Breast epithelium (tissue), 4 donors: ENCODE measurements around the gene C6orf89. TPM values are rescaled to one million over a fixed set of nuclear protein-coding genes. Genes with fewer than 3 reads are reported as not detected.

Experiments used
- DNase-seq, 2 donors: peaks; one replicate each; pipeline ENCODE4 v3.0.0-alpha.2; 2019; ENCODE audit warnings: low spot score in 2 of 2
- H3K27ac ChIP-seq, 2 donors: fragments of 200-600 bp; sonication (generic) in 1 of 2; one replicate each; pipeline ENCODE4 v1.5.1; 2016 to 2019; ENCODE audit warnings: mild to moderate bottlenecking in 1 of 2
- H3K27me3 ChIP-seq, 2 donors: fragments of 200-600 bp; sonication (generic) in 1 of 2; one replicate each; pipeline versions ENCODE4 v1.5.1 to v1.6.0; 2017 to 2019; ENCODE audit warnings: control low read depth in 1 of 2, mild to moderate bottlenecking in 1 of 2
- H3K36me3 ChIP-seq: fragments of 200-600 bp; one replicate; pipeline ENCODE4 v1.5.1; 2019
- H3K4me1 ChIP-seq, 2 donors: fragments of 200-600 bp; sonication (generic); one replicate each; pipeline ENCODE4 v1.5.1; 2016 to 2019; ENCODE audit warnings: control low read depth in 1 of 2
- H3K4me3 ChIP-seq, 3 donors: fragments of 200-600 bp; sonication (generic); 1 replicate in 2 of 3; 2 replicates in 1 of 3; pipeline ENCODE4 v1.5.1; 2016 to 2019; ENCODE audit warnings: mild to moderate bottlenecking in 3 of 3, moderate library complexity in 2 of 3
- H3K9me3 ChIP-seq, 2 donors: fragments of 200-600 bp; sonication (generic) in 1 of 2; one replicate each; pipeline ENCODE4 v1.5.1; 2016 to 2019; ENCODE audit warnings: control low read depth in 1 of 2
- CTCF ChIP-seq, 3 donors: fragments of 450-650 bp; IDR thresholded peaks; one replicate each; pipeline ENCODE4 v1.5.1; 2016 to 2017; ENCODE audit warnings: antibody characterized with exemption in 3 of 3, mild to moderate bottlenecking in 3 of 3, moderate library complexity in 3 of 3
- POLR2A ChIP-seq: fragments of 450-650 bp; IDR thresholded peaks from one replicate; pipeline ENCODE4 v1.6.1; 2016; ENCODE audit warnings: antibody characterized with exemption, mild to moderate bottlenecking, moderate library complexity
- POLR2AphosphoS5 ChIP-seq, 3 donors: sonication (generic); formaldehyde crosslinking; IDR thresholded peaks; one replicate each; pipeline ENCODE4 v1.6.1; 2017; ENCODE audit warnings: antibody characterized with exemption in 3 of 3
- intact Hi-C: fragments of 100-400 bp; cut with DNase I; formaldehyde crosslinking; loops from one replicate; pipeline ENCODE4 v1.15.1; 2023; ENCODE audit warnings: low total_unique reads
- total RNA-seq, 3 donors: library from RNA; depleted of rRNA; stranded (reverse); fragments of >200 nt; gene quantifications; one replicate each; pipeline ENCODE4 v1.1.0, GENCODE V29; 2016

C6orf89 gene
- total RNA-seq, 3 donors from 2014 or later: 32.8 to 58.7 (median 45.4) TPM

- no peaks in the 10 kb centered on the region for H3K9me3 ChIP-seq
- no peak overlapping the region for H3K27ac ChIP-seq
- H3K4me3 ChIP-seq: no peak overlapping the region
- H3K36me3 ChIP-seq: no peaks in the 10 kb centered on the region
- intact Hi-C loops: no loop called here
- TF ChIP-seq CTCF (IDR thresholded peaks at IDR 0.05) (no peak), POLR2A (no peak), POLR2AphosphoS5 (IDR thresholded peaks at IDR 0.05) (no peak)
- no peaks in the 10 kb centered on the region for H3K4me1 ChIP-seq
- no peaks in the 10 kb centered on the region for H3K27me3 ChIP-seq
- DNase-seq: no peak
Measured at GRCh38 chr6:36867471-36868224, 18.1 kb upstream of the C6orf89 start.

- no peak overlapping the region for H3K27ac ChIP-seq
- intact Hi-C loops: no loop called here
- H3K27me3 ChIP-seq: no peaks in the 10 kb centered on the region
- no peaks in the 10 kb centered on the region for H3K36me3 ChIP-seq
- no peaks in the 10 kb centered on the region for H3K4me1 ChIP-seq
- no peaks in the 10 kb centered on the region for H3K9me3 ChIP-seq
- TF ChIP-seq POLR2AphosphoS5 (IDR thresholded peaks at IDR 0.05) (no peak), POLR2A (no peak), CTCF (IDR thresholded peaks at IDR 0.05) (no peak)
- no peak overlapping the region for H3K4me3 ChIP-seq
- no peak for DNase-seq
Measured at GRCh38 chr6:36871686-36872085, 14.1 kb upstream of the C6orf89 start.

GRCh38 chr6:36873115-36873514, 12.6 kb upstream of the C6orf89 start:
- Histone ChIP-seq H3K27me3 (no peaks in the 10 kb centered on the region), H3K4me3 (no peak overlapping the region), H3K9me3 (no peaks in the 10 kb centered on the region), H3K27ac (no peak overlapping the region), H3K36me3 (no peaks in the 10 kb centered on the region), H3K4me1 (no peaks in the 10 kb centered on the region)
- DNase-seq: no peak
- intact Hi-C loops: no loop called here
- TF ChIP-seq POLR2A (no peak), CTCF (IDR thresholded peaks at IDR 0.05) (no peak), POLR2AphosphoS5 (IDR thresholded peaks at IDR 0.05) (no peak)

- intact Hi-C loops: no loop called here
- no peaks in the 10 kb centered on the region for H3K4me1 ChIP-seq
- TF ChIP-seq POLR2A: no peak
- no peak for TF ChIP-seq POLR2AphosphoS5 (IDR thresholded peaks at IDR 0.05)
- no peak for TF ChIP-seq CTCF (IDR thresholded peaks at IDR 0.05)
- peak overlapping the region; percentile 81 to 89 for H3K27ac ChIP-seq
- H3K27me3 ChIP-seq: no peaks in the 10 kb centered on the region
- DNase-seq: no peak
- no peaks in the 10 kb centered on the region for H3K9me3 ChIP-seq
- H3K36me3 ChIP-seq: no peaks in the 10 kb centered on the region
- H3K4me3 ChIP-seq: peak overlapping the region; percentile 71 to 89 (median 83)
Measured at GRCh38 chr6:36873612-36874442, 11.9 kb upstream of the C6orf89 start.
